Neural progenitor cell (in vitro differentiated cells): ENCODE data around the gene TRMT5.

Source experiments
- CTCF ChIP-seq: fragments of 200-600 bp; sonication (generic); IDR thresholded peaks from 2 replicates; pipeline ENCODE4 v1.5.1; 2017; ENCODE audit warnings: antibody characterized with exemption, mild to moderate bottlenecking
- EZH2phosphoT487 ChIP-seq: fragments of 200-600 bp; sonication (generic); IDR thresholded peaks from 2 replicates; pipeline ENCODE4 v1.6.1; 2017; ENCODE audit warnings: antibody characterized with exemption

- TF ChIP-seq CTCF: no peak
- TF ChIP-seq EZH2phosphoT487: no peak
Observed at GRCh38 chr14:60968099-60968498, 12.8 kb downstream of the TRMT5 start.
